HCT116 (cell line): ENCODE measurements around the gene TRAK1. TPM values are rescaled to one million over a fixed set of nuclear protein-coding genes. Genes with fewer than 3 reads are reported as not detected.

ENCODE experiments used
- ATAC-seq: fragments of 200-7000 bp; cut with Tn5 transposase; 2 replicates; pipeline ENCODE4 v1.9.1; 2020; ENCODE audit warnings: mild to moderate bottlenecking, moderate library complexity
- BruUV-seq: library from RNA; stranded (reverse); fragments of 400-500 nt; replicated peaks from 2 replicates; lab custom pipeline; 2021; lab: Mats Ljungman, UMichigan
- CTCF ChIA-PET: fragments of 300-600 bp; sonication (Branson Sonifier 250); formaldehyde crosslinking; loops from one replicate; lab custom pipeline; 2021; ENCODE audit warnings: antibody characterized with exemption; lab: Charles Lee
- POLR2A ChIA-PET: fragments of 300-600, 350-600 bp; sonication (Branson Sonifier 250); formaldehyde crosslinking; loops from one replicate; lab custom pipeline; 2021; ENCODE audit warnings: antibody characterized with exemption; lab: Charles Lee
- RAD21 ChIA-PET, 2 experiments: fragments of 300-600 bp; sonication (Branson Sonifier 250); formaldehyde crosslinking; loops; one replicate each; lab custom pipeline; 2023; ENCODE audit warnings: low total read pairs in 2 of 2; ENCODE audit not compliant: uncharacterized antibody in 2 of 2, unreplicated experiment in 2 of 2, low non-redundant PET in 1 of 2; lab: Charles Lee
- DNase-seq: peaks from one replicate; pipeline ENCODE4 v3.0.0-alpha.2; 2010; ENCODE audit warnings: low read depth, low spot score
- H2AFZ ChIP-seq: fragments of 200-600 bp; shearing (Covaris generic), sonication (generic); 2 replicates; pipeline ENCODE4 v1.6.1; 2017; ENCODE audit warnings: low read depth, mixed run types, mixed read lengths, antibody characterized with exemption, low read length; ENCODE audit not compliant: poor library complexity, severe bottlenecking
- H3K27ac ChIP-seq: 2 replicates; pipeline ENCODE4 v1.5.1; 2012; ENCODE audit warnings: low read depth, low read length
- H3K27me3 ChIP-seq: fragments of 200-600 bp; sonication (generic); 2 replicates; pipeline ENCODE4 v1.6.1; 2016; ENCODE audit warnings: mixed run types, low read length, mixed read lengths; ENCODE audit not compliant: insufficient read depth
- H3K36me3 ChIP-seq, 2 experiments: fragments of 200-500 bp in 1 of 2; fragments of 200-600 bp in 1 of 2; sonication (Bioruptor generic) in 1 of 2; sonication (generic) in 1 of 2; 2 replicates each; pipeline versions ENCODE4 v1.5.1 to v1.6.1; 2014 to 2016; ENCODE audit warnings: low read length in 2 of 2, inconsistent platforms in 1 of 2, mixed read lengths in 1 of 2, mixed run types in 1 of 2; ENCODE audit not compliant: insufficient read depth in 2 of 2, control insufficient read depth in 1 of 2
- H3K4me1 ChIP-seq, 2 experiments: fragments of 200-600 bp in 1 of 2; sonication (generic) in 1 of 2; 2 replicates each; pipeline versions ENCODE4 v1.5.1 to v1.6.1; 2012 to 2017; ENCODE audit warnings: low read length in 2 of 2, inconsistent platforms in 1 of 2, mild to moderate bottlenecking in 1 of 2, mixed read lengths in 1 of 2, mixed run types in 1 of 2, moderate library complexity in 1 of 2; ENCODE audit not compliant: insufficient read depth in 2 of 2, control insufficient read depth in 1 of 2
- H3K4me2 ChIP-seq: fragments of 200-600 bp; sonication (generic); 2 replicates; pipeline ENCODE4 v1.6.1; 2017; ENCODE audit warnings: mixed run types, low read length, mixed read lengths
- H3K4me3 ChIP-seq, 2 experiments: fragments of 200-600 bp in 1 of 2; sonication (generic) in 1 of 2; replicated peaks in 1 of 2; 2 replicates each; pipeline ENCODE4 v1.5.1; 2011 to 2016; ENCODE audit warnings: low read length in 2 of 2, control low read depth in 1 of 2, low read depth in 1 of 2, mild to moderate bottlenecking in 1 of 2, mixed read lengths in 1 of 2, mixed run types in 1 of 2
- H3K79me2 ChIP-seq: fragments of 200-600 bp; sonication (generic); 2 replicates; pipeline ENCODE4 v1.6.1; 2017; ENCODE audit warnings: mild to moderate bottlenecking, mixed run types, low read length, moderate library complexity, mixed read lengths; ENCODE audit not compliant: insufficient read depth
- H3K9ac ChIP-seq: fragments of 200-600 bp; sonication (generic); 2 replicates; pipeline ENCODE4 v1.6.1; 2016; ENCODE audit warnings: low read length, mixed read lengths
- H3K9me2 ChIP-seq: fragments of 200-600 bp; sonication (generic), shearing (Covaris generic); 2 replicates; pipeline ENCODE4 v1.6.1; 2017; ENCODE audit warnings: mixed run types, mild to moderate bottlenecking, moderate library complexity; ENCODE audit not compliant: insufficient read depth
- H3K9me3 ChIP-seq, 2 experiments: fragments of 200-500 bp in 1 of 2; fragments of 200-600 bp in 1 of 2; sonication (Bioruptor generic) in 1 of 2; sonication (generic) in 1 of 2; 2 replicates each; pipeline ENCODE4 v1.6.1; 2014 to 2017; ENCODE audit warnings: low read length in 2 of 2, mixed read lengths in 2 of 2, inconsistent platforms in 1 of 2, low read depth in 1 of 2, mild to moderate bottlenecking in 1 of 2, mixed run types in 1 of 2, moderate library complexity in 1 of 2; ENCODE audit not compliant: control insufficient read depth in 1 of 2, insufficient read depth in 1 of 2
- H4K20me1 ChIP-seq: fragments of 200-600 bp; sonication (generic), shearing (Covaris generic); 2 replicates; pipeline ENCODE4 v1.6.1; 2017; ENCODE audit warnings: mixed run types, mild to moderate bottlenecking, moderate library complexity; ENCODE audit not compliant: insufficient read depth
- ATF3 ChIP-seq: IDR thresholded peaks from 2 replicates; pipeline ENCODE4 v1.6.1; 2012
- EZH2phosphoT487 ChIP-seq: fragments of 200-600 bp; IDR thresholded peaks from 2 replicates; pipeline ENCODE4 v1.6.1; 2018; ENCODE audit warnings: antibody characterized with exemption, borderline replicate concordance
- ZBTB33 ChIP-seq: IDR thresholded peaks from 2 replicates; pipeline ENCODE4 v1.6.1; 2011; ENCODE audit warnings: mild to moderate bottlenecking, low read length, moderate library complexity; ENCODE audit not compliant: insufficient replicate concordance; ENCODE audit errors: extremely low read depth
- intact Hi-C: fragments of 100-400 bp; cut with micrococcal nuclease; formaldehyde crosslinking; loops from 2 replicates; pipeline ENCODE4 v1.10.0; 2022
- total RNA-seq: library from RNA; stranded (reverse); gene quantifications from one replicate; pipeline ENCODE4 v1.2.1, GENCODE V29; 2021; ENCODE audit not compliant: unreplicated experiment
- TF ChIP-seq, protein P1 (sequence below): IDR thresholded peaks from 2 replicates; pipeline ENCODE4 v1.6.1; 2012; ENCODE audit warnings: low read depth

The TRAK1 gene
- total RNA-seq, 1 experiment from 2014 or later = 25.9 TPM

DNA sequence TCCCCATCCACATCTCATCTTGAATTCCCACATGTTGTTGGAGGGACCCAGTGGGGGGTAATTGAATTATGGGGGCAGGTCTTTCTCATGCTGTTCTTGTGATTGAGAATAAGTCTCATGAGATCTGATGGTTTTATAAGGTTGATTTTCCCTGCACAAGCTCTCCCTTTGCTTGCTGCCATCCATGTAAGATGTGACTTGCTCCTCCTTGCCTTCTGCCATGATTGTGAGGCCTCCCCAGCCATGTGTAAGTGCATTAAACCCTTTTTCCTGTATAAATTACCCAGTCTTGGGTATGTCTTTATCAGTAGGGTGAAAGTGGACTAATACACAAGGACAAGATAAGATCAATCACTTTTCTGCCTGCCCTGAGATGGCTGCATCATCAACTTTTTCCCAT, 180.6 kb downstream of the TRAK1 start:
- Histone ChIP-seq H3K27ac (no peak overlapping the region), H4K20me1 (no peaks in the 10 kb centered on the region), H3K9me3 (0 out of 4 replicates have a peak, but pooled peaks cover 0 to 3% of the 10 kb centered on the region in 2 experiments), H3K27me3 (no peaks in the 10 kb centered on the region), H3K4me3 (no peak overlapping the region), H3K36me3 (no peaks in the 10 kb centered on the region), H3K4me2 (no peak overlapping the region), H3K4me1 (no peaks in the 10 kb centered on the region), H3K79me2 (no peaks in the 10 kb centered on the region), H3K9ac (no peak overlapping the region), H3K9me2 (no peaks in the 10 kb centered on the region), H2AFZ (no peak overlapping the region)
- TF ChIP-seq, protein P1, sequence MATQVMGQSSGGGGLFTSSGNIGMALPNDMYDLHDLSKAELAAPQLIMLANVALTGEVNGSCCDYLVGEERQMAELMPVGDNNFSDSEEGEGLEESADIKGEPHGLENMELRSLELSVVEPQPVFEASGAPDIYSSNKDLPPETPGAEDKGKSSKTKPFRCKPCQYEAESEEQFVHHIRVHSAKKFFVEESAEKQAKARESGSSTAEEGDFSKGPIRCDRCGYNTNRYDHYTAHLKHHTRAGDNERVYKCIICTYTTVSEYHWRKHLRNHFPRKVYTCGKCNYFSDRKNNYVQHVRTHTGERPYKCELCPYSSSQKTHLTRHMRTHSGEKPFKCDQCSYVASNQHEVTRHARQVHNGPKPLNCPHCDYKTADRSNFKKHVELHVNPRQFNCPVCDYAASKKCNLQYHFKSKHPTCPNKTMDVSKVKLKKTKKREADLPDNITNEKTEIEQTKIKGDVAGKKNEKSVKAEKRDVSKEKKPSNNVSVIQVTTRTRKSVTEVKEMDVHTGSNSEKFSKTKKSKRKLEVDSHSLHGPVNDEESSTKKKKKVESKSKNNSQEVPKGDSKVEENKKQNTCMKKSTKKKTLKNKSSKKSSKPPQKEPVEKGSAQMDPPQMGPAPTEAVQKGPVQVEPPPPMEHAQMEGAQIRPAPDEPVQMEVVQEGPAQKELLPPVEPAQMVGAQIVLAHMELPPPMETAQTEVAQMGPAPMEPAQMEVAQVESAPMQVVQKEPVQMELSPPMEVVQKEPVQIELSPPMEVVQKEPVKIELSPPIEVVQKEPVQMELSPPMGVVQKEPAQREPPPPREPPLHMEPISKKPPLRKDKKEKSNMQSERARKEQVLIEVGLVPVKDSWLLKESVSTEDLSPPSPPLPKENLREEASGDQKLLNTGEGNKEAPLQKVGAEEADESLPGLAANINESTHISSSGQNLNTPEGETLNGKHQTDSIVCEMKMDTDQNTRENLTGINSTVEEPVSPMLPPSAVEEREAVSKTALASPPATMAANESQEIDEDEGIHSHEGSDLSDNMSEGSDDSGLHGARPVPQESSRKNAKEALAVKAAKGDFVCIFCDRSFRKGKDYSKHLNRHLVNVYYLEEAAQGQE = no peak
- TF ChIP-seq EZH2phosphoT487 (no peak), ZBTB33 (no peak), ATF3 (no peak)
- intact Hi-C loops = no loop called here
- ATAC-seq = no peak
- ChIA-PET CTCF (no interaction called here), POLR2A (no interaction called here), RAD21 (no interaction called here)
- DNase-seq = no peak
- no TSS peak for BruUV-seq
